ENCODE results near the gene SAMD7.

SAMD7 gene

DNA sequence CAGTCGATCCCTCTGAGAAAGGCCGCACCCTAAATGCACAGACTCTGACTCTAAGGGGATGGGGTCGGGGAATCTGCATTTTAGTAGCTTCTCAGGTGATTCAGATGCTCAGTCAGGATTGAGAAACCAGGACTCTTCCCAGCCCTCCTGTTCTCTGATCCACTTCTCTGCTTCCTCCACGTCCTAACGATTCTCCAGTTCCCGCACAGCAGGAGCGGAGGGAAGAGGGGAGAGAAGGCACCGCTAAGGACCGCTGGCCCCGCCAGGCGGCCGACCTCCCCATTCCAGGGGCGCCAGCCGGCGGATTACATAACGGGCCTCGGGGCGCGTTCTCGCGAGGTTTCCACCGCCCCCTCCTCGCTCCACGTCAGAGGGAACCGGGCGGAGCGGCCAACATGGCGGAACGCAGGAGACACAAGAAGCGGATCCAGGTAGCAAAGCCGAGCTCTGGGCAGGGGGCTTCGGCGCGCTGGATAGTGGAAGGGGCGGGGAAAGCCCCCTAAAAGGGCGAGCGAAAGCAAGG, 55.1 kb downstream of the SAMD7 start, which contains the start of gene SEC62 (continued):
- TF ChIP-seq ZBTB49 (tag by site-specific recombination; IDR thresholded peaks at IDR 0.05; ENCODE audit: low read depth) (no peak), OSR2 (tag by site-specific recombination; IDR thresholded peaks at IDR 0.05) (no peak), SP7 (tag by site-specific recombination; IDR thresholded peaks at IDR 0.05) (peak; percentile 74), ZNF473 (tag by site-specific recombination; IDR thresholded peaks at IDR 0.05) (no peak), ZNF600 (tag by site-specific recombination; IDR thresholded peaks at IDR 0.05) (no peak), ZNF155 (tag by site-specific recombination; IDR thresholded peaks at IDR 0.05) (no peak), ZBTB21 (tag by site-specific recombination; IDR thresholded peaks at IDR 0.05) (peak; percentile 62; the same call in 1 of the 2 replicates), ZNF394 (tag by site-specific recombination; IDR thresholded peaks at IDR 0.05; ENCODE audit: borderline replicate concordance) (no peak), ZNF132 (tag by site-specific recombination; IDR thresholded peaks at IDR 0.05; ENCODE audit: borderline replicate concordance) (no peak), ZNF664 (tag by site-specific recombination; IDR thresholded peaks at IDR 0.05) (no peak), KLF1 (tag by site-specific recombination; IDR thresholded peaks at IDR 0.05) (peak; percentile 58; the same call in 1 of the 2 replicates), YY1 (tag by site-specific recombination; IDR thresholded peaks at IDR 0.05) (peak; percentile 92), ZNF211 (tag by site-specific recombination; IDR thresholded peaks at IDR 0.05; ENCODE audit: low read depth) (no peak), KLF8 (tag by site-specific recombination; IDR thresholded peaks at IDR 0.05) (peak; percentile 86), ZNF555 (tag by site-specific recombination; conservative IDR thresholded peaks at IDR 0.05) (no peak), ZBTB48 (tag by site-specific recombination; IDR thresholded peaks at IDR 0.05) (peak; percentile 52; the same call in 1 of the 2 replicates), ZNF830 (tag by site-specific recombination; IDR thresholded peaks at IDR 0.05; ENCODE audit: low read depth) (no peak), ZNF518A (tag by site-specific recombination; conservative IDR thresholded peaks at IDR 0.05; ENCODE audit: low read depth) (no peak), ZNF248 (tag by site-specific recombination; IDR thresholded peaks at IDR 0.05) (no peak), ZSCAN4 (tag by site-specific recombination; IDR thresholded peaks at IDR 0.05) (no peak), ZNF24 (tag by site-specific recombination; IDR thresholded peaks at IDR 0.05) (no peak), MEIS1 (CRISPR knock-in tag; IDR thresholded peaks at IDR 0.05; ENCODE audit: borderline replicate concordance) (no peak), ZNF768 (tag by site-specific recombination; IDR thresholded peaks at IDR 0.05) (no peak), ZNF785 (tag by site-specific recombination; IDR thresholded peaks at IDR 0.05) (no peak), ZNF175 (tag by site-specific recombination; IDR thresholded peaks at IDR 0.05) (no peak), ZNF843 (tag by site-specific recombination; IDR thresholded peaks at IDR 0.05) (no peak), ELK4 (IDR thresholded peaks at IDR 0.05; ENCODE audit: borderline replicate concordance, low read depth, low read length) (no peak), ZNF423 (tag by site-specific recombination; IDR thresholded peaks at IDR 0.05) (peak; percentile 72; the same call in 1 of the 2 replicates), ZNF404 (tag by site-specific recombination; IDR thresholded peaks at IDR 0.05) (no peak), KLF16 (tag by site-specific recombination; IDR thresholded peaks at IDR 0.05) (peak; percentile 96), ZIC2 (tag by site-specific recombination; IDR thresholded peaks at IDR 0.05) (peak; percentile 77)

Measured in HEK293 (cell line).